Small intestine (tissue), 7 donors: Measurements from ENCODE around the gene ARHGAP21. TPM values are rescaled to one million over a fixed set of nuclear protein-coding genes. Genes with fewer than 3 reads are reported as not detected.

Experiments
- DNase-seq, 2 donors: peaks; one replicate each; pipeline versions ENCODE4 v3.0.0 to v3.0.0-alpha.2; 2013
- FAIRE-seq: peaks from 2 replicates; lab custom pipeline; 2012; peaks lifted over from hg19 to GRCh38; lab: Jason Lieb, UNC
- H3K27ac ChIP-seq, 3 donors: one replicate each; pipeline ENCODE4 v1.5.1; 2013; ENCODE audit warnings: low read length in 2 of 3, mild to moderate bottlenecking in 2 of 3, control low read depth in 1 of 3, inconsistent platforms in 1 of 3, low read depth in 1 of 3, moderate library complexity in 1 of 3
- H3K27me3 ChIP-seq, 3 donors: one replicate each; pipeline ENCODE4 v1.6.1; 2013; ENCODE audit warnings: low read length in 3 of 3, inconsistent platforms in 1 of 3; ENCODE audit not compliant: control insufficient read depth in 3 of 3, insufficient read depth in 3 of 3
- H3K36me3 ChIP-seq, 3 donors: one replicate each; pipeline ENCODE4 v1.6.1; 2013; ENCODE audit warnings: low read length in 3 of 3, inconsistent platforms in 1 of 3, low read depth in 1 of 3, mild to moderate bottlenecking in 1 of 3, moderate library complexity in 1 of 3; ENCODE audit not compliant: control insufficient read depth in 3 of 3, insufficient read depth in 2 of 3
- H3K4me1 ChIP-seq, 3 donors: one replicate each; pipeline ENCODE4 v1.6.1; 2013; ENCODE audit warnings: low read length in 2 of 3, inconsistent platforms in 1 of 3, low read depth in 1 of 3, mild to moderate bottlenecking in 1 of 3, moderate library complexity in 1 of 3; ENCODE audit not compliant: control insufficient read depth in 3 of 3, insufficient read depth in 2 of 3
- H3K4me3 ChIP-seq, 3 donors: one replicate each; pipeline ENCODE4 v1.5.1; 2013; ENCODE audit warnings: low read length in 3 of 3, control low read depth in 1 of 3, inconsistent platforms in 1 of 3, low read depth in 1 of 3, mild to moderate bottlenecking in 1 of 3, moderate library complexity in 1 of 3
- H3K9me3 ChIP-seq, 2 donors: one replicate each; pipeline ENCODE4 v1.6.1; 2013; ENCODE audit warnings: low read depth in 1 of 2, low read length in 1 of 2; ENCODE audit not compliant: control insufficient read depth in 2 of 2, insufficient read depth in 1 of 2
- WGBS, 3 donors: extraction: QIAGEN DNeasy Blood & Tissue Kit; methylation state at CpG; one replicate each; pipeline ENCODE4 v1.1.7; 2013; 5-methylcytosine and 5-hydroxymethylcytosine counted together
- polyA plus RNA-seq, 4 donors: library from polyadenylated mRNA; stranded (reverse) in 3 of 4; unstranded in 1 of 4; fragments of 200-250 nt in 3 of 4; fragments of 120-200 nt in 1 of 4; gene quantifications; one replicate each; pipeline versions ENCODE4 v1.2.1 to v1.2.3, GENCODE V29; 2013
- donor health status: healthy with polysubstance abuse.
- donor health status: control.
- donor health status: control.
- donor health status: Bipolar disorder and iron deficiency.
- donor health status: healthy.

ARHGAP21 gene
- polyA plus RNA-seq, 4 donors = 20.6 to 42.0 (median 29.7) TPM

- peaks cover 0 to 12% (median 0%) of the 10 kb centered on the region in 3 donors for H3K4me1 ChIP-seq
- no peak for FAIRE-seq
- peaks cover 0 to 10% (median 0%) of the 10 kb centered on the region in 3 donors for H3K36me3 ChIP-seq
These were observed 170.6 kb downstream of the ARHGAP21 start for GRCh38 chr10:24553051-24553612.

GRCh38 chr10:24552346-24553016 is 171.2 kb downstream of the ARHGAP21 start:
- Histone ChIP-seq H3K36me3 (peaks cover 1 to 10% (median 2%) of the 10 kb centered on the region in 3 donors), H3K4me1 (peaks cover 0 to 12% (median 0%) of the 10 kb centered on the region in 3 donors), H3K27me3 (no peaks in the 10 kb centered on the region), H3K4me3 (no peak overlapping the region), H3K9me3 (no peaks in the 10 kb centered on the region), H3K27ac (no peak overlapping the region)
- DNase-seq (peak; percentile 78 to 81), FAIRE-seq (no peak)
- WGBS, 3 donors = 45 to 60% (median 54%) methylated on average over 22 of the region's 22 CpGs

More at GRCh38 chr10:24553051-24553612, 170.6 kb downstream of the ARHGAP21 start:
- Histone ChIP-seq H3K4me3 (no peak overlapping the region), H3K9me3 (no peaks in the 10 kb centered on the region), H3K27me3 (no peaks in the 10 kb centered on the region), H3K27ac (no peak overlapping the region)
- WGBS, 3 donors = 64 to 71% (median 66%) methylated on average over 10 of the region's 10 CpGs
- no peak for DNase-seq

GRCh38 chr10:24551161-24551560 is 172.5 kb downstream of the ARHGAP21 start:
- DNase-seq (no peak), FAIRE-seq (no peak)
- no peaks in the 10 kb centered on the region for H3K27me3 ChIP-seq
- no peak overlapping the region for H3K27ac ChIP-seq
- peaks cover 0 to 9% (median 0%) of the 10 kb centered on the region in 3 donors for H3K4me1 ChIP-seq
- H3K9me3 ChIP-seq = no peaks in the 10 kb centered on the region
- peaks cover 2 to 10% (median 2%) of the 10 kb centered on the region in 3 donors for H3K36me3 ChIP-seq
- 34 to 44% (median 40%) methylated on average over 2 of the region's 2 CpGs for WGBS, 3 donors
- no peak overlapping the region for H3K4me3 ChIP-seq

GRCh38 chr10:24550680-24551079 is 173.0 kb downstream of the ARHGAP21 start:
- Histone ChIP-seq H3K27me3 (no peaks in the 10 kb centered on the region), H3K4me1 (peaks cover 0 to 9% (median 0%) of the 10 kb centered on the region in 3 donors), H3K36me3 (peaks cover 5 to 15% (median 5%) of the 10 kb centered on the region in 3 donors), H3K27ac (no peak overlapping the region), H3K9me3 (no peaks in the 10 kb centered on the region), H3K4me3 (no peak overlapping the region)
- WGBS, 3 donors = 84 to 85% (median 85%) methylated on average over 10 of the region's 10 CpGs
- no peak for DNase-seq
- no peak for FAIRE-seq

- WGBS, 3 donors = 96 to 100% (median 96%) methylated on average over 3 of the region's 3 CpGs
- no peaks in the 10 kb centered on the region for H3K9me3 ChIP-seq
These were observed 178.1 kb downstream of the ARHGAP21 start for GRCh38 chr10:24545585-24545984.

GRCh38 chr10:24544776-24545175 is 178.9 kb downstream of the ARHGAP21 start:
- Histone ChIP-seq H3K36me3 (peaks cover 12 to 47% (median 12%) of the 10 kb centered on the region in 3 donors), H3K4me1 (no peaks in the 10 kb centered on the region), H3K9me3 (no peaks in the 10 kb centered on the region), H3K27ac (no peak overlapping the region), H3K4me3 (no peak overlapping the region), H3K27me3 (no peaks in the 10 kb centered on the region)
- 90 to 93% (median 91%) methylated on average over 10 of the region's 10 CpGs for WGBS, 3 donors
- no peak for DNase-seq
- FAIRE-seq = no peak

More at GRCh38 chr10:24545585-24545984, 178.1 kb downstream of the ARHGAP21 start:
- no peak overlapping the region for H3K27ac ChIP-seq
- no peaks in the 10 kb centered on the region for H3K4me1 ChIP-seq
- peaks cover 12 to 46% (median 12%) of the 10 kb centered on the region in 3 donors for H3K36me3 ChIP-seq
- FAIRE-seq = no peak
- no peak overlapping the region for H3K4me3 ChIP-seq
- H3K27me3 ChIP-seq = no peaks in the 10 kb centered on the region
- DNase-seq = no peak

GRCh38 chr10:24542314-24543270 is 181.1 kb downstream of the ARHGAP21 start:
- Histone ChIP-seq H3K4me1 (no peaks in the 10 kb centered on the region), H3K9me3 (no peaks in the 10 kb centered on the region), H3K4me3 (no peak overlapping the region), H3K36me3 (peaks cover 10 to 53% (median 15%) of the 10 kb centered on the region in 3 donors), H3K27me3 (no peaks in the 10 kb centered on the region), H3K27ac (no peak overlapping the region)
- FAIRE-seq (no peak), DNase-seq (no peak)
- 88 to 92% (median 90%) methylated on average over 14 of the region's 14 CpGs for WGBS, 3 donors

GRCh38 chr10:24541239-24541753 is 182.4 kb downstream of the ARHGAP21 start:
- no peaks in the 10 kb centered on the region for H3K9me3 ChIP-seq
- H3K4me1 ChIP-seq = peaks cover 0 to 4% (median 0%) of the 10 kb centered on the region in 3 donors
- DNase-seq (peak; percentile 46 to 53), FAIRE-seq (no peak)
- no peak overlapping the region for H3K27ac ChIP-seq
- H3K4me3 ChIP-seq = no peak overlapping the region
- H3K27me3 ChIP-seq = no peaks in the 10 kb centered on the region
- peaks cover 10 to 62% (median 13%) of the 10 kb centered on the region in 3 donors for H3K36me3 ChIP-seq
- WGBS, 3 donors = 42 to 70% (median 47%) methylated on average over 9 of the region's 9 CpGs
